Measurements from ENCODE around the gene ARFGAP3.

Gene ARFGAP3

DNA sequence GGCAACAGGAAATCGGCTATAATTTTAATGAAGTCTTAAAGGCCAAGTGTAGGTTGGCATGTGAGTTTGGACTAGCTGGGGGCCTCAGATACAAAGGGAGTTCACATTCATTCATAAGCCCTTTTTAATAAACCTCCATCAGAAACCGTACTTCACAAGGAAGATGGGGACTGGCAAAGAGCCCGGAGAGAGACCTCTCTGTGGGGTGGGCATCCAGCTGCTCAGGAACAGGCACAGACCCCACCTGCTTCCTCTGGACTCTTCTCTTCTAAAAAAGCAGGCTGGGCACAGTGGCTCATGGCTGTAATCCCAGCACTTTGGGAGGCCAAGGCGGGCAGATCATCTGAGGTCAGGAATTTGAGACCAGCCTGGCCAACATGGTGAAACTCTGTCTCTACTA lies 3.9 kb upstream of the ARFGAP3 start:
- no peak for DNase-seq

DNA sequence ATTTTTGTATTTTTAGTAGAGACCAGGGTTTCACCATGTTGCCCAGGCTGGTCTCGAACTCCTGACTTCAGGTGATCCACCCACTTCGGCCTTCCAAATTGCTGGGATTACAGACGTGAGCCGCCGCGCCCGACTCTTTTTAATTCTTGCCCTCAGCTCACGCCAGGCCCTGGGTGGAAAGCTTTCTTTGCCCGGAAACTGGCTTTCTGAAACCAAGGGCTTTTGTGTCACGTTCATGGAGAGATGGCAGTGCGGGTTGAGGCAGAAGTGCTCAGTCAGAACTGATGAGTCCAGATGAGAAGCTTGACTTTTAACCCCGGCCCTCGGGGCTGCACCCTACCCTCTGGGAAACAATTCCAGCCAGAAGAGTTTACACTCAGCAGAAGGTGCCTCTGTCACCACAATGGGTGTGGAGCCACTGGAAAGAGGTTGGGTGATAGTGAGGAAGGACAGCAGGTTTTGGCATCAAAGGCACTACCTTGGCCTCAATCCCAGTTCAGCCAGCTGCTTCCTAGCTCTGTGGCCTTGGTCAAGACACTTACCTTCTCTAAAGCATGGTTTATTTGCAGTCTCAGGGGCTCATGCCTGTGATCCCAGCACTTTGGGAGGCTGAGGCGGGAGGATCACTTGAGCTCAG lies 890 bp upstream of the ARFGAP3 start:
- DNase-seq: no peak

DNA sequence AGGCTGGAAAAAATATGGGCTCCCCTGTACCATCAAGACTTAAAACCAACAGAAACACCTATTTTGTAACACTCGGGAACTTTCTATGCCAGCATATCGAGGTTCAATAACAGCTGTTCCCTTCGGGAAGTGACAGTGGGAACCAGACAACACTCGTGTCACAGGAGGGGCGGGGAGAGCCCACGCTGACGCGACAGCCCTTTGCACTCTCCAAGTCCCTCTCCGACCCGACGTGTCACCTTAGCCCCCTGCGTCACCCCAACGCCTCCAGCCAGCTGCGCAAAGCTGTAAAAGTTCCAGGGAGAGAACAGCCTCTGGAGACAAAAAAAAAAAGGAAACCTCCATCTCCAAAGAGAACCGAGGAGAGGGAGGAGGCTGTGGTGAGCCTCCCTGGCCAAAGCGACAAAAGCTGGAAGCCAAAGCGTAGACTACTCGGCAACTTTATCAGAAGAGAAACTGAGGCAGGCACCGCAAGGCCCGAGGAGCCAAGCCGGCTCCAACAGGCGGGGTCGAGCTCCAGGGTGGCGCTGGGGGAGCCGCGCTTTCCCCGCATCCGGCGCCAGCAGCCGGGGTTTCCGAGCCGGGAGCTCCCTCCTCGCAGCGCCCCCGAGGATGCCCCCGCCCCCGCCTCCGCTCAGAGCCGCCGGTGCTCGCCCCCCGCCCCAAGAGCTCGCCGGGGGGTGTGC lies 751 bp downstream of the ARFGAP3 start:
- DNase-seq: no peak

DNA sequence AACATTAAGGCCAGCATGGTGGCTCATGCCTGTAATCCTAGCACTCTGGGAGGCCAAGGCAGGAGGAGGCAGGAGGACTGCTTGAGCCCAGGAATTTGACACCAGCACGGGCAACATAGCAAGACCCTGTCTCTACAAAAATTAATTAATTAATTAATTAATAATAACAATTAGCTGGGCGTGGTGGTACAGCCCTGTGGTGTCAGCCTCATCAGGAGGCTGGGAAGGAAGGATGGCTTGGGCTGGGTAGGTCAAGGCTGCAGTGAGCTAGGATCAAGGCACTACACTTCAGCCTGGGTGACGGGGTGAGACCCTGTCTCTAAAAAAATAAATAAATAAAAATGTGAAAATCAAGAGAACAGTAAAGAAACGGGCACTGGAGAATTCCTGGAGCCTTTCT lies 1.4 kb downstream of the ARFGAP3 start:
- DNase-seq: no peak

DNA sequence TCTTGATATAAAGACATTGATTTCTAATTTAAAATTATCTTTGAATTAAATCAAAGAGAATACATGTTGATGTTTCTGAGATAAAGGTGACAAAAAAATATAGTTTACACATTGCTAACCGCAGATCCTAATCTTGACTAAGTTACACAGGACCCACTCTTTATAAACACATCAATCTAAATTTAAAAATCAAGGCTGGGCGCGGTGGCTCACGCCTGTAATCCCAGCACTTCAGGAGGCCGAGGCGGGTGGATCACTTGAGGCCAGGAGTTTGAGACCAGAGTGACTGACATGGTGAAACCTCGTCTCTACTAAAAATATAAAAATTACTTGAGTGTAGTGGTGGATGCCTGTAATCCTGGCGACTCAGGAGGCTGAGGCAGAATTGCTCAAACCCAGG lies 1.9 kb downstream of the ARFGAP3 start:
- DNase-seq: no peak

DNA sequence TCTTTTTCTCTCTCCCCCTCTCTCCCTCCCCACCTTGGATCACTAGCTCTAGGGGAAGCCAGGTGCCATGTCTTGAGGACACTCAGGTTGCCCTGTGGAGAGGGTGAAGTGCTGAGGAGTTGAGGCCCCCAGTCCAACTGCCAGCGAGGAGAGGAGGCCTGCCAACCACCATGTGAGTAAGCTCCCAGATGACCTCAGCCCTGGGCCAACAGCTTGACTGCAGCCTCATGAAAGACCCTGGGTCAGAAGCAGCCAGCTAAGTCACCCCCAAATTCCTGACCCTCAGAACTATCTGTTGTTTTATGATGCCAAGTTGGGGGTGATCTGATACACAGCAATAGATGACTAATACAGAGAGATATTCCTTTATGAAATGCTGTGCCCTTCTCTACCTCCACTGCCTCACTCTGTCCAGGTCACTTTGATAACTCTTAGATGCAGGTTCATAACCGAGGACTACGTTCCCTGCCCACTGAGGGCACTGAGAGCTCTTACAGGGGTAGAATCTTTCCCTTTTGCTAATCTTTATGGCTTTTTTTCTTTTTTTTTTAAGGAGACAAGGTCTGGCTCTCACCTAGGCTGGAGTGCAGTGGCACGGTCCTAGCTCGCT lies 8.0 kb downstream of the ARFGAP3 start:
- DNase-seq: no peak

DNA sequence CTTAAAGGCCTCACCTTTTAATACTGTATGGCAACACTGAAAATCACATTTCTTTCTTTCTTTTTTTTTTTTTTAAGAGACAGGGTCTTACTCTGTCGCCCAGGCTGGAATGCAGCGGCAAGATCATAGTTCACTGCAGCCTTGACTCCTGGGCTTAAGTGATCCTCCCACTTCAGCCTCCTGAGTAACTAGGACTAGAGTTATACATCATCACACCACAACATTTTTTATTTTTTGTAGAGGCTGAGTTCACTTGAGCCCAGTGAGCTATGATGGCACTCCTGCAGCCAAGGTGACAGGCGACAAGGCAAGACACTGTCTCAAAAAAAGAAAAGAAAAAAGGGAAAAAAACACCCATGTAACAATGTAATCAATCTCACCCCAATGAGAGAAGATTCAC lies 10.0 kb downstream of the ARFGAP3 start:
- no peak for DNase-seq

DNA sequence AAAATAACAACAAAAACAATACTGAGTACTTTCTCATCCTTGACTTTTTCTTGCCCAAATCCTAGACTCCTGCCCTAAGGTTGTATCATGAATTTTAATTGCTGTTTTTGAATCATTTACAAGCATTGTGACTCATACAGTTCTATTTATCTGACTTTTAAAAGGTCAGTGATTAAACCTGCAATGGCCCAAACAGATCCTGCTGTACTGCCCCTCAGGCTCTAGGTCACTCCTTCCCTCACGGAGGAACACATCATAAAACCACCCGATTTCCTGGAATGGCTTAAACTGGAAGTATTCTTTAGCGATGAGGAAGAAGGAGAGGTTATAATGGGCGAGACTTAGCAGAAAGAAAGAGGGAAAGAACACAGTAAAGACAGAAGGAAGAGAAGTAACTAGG lies 12.3 kb downstream of the ARFGAP3 start:
- DNase-seq: no peak

DNA sequence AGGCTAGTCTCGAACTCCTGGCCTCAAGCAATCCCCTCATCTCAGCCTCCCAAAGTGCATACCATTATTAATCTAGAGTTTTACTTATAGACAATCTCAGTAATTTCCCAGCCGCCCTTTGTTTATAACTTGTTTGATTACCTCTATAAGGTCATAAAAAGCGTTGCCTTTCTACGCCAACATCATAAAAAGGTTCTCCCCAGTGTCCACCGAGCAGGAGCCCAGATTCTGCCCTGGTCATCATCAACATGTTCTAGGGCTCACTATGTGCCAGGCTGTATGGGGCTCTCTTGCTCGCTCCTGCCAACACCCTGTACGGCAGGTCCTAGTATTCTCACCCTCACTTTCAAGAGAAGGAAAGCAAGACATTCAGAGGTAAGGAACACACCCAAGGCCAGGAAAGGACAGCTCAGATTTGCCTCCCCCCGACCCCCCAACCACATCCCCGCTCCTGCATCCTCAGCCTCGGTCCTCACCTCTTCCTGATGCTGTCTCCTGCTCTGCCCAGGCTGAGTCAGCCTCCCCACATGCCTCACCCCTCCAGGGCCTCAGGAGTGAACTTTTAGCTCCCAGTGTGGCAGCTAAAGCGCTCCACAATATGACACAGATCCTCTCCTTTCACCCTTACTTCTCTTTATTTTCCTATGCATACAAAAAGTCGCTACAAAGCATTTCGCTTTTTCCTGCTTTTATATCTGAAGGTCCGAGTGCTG lies 14.3 kb downstream of the ARFGAP3 start:
- DNase-seq: no peak

DNA sequence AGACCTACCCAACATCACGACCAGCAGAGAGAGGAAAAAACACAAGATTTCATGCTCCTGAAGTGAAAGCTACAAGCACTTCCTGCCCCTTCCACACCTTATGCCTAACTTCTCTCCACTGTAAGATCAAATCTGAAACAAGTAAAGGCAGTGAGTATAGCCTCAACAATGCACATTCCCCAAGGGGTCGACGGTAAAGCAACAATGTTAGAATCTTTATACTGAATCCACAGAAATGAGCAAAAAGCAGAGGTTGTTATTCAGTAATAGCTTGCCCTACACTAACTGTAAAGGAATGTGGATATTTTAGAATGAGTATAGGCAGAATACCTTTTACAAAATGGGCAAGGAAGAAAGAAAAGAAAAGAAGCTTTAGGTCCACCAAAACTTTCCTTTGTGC lies 15.6 kb downstream of the ARFGAP3 start:
- DNase-seq: peak; percentile 77

DNA sequence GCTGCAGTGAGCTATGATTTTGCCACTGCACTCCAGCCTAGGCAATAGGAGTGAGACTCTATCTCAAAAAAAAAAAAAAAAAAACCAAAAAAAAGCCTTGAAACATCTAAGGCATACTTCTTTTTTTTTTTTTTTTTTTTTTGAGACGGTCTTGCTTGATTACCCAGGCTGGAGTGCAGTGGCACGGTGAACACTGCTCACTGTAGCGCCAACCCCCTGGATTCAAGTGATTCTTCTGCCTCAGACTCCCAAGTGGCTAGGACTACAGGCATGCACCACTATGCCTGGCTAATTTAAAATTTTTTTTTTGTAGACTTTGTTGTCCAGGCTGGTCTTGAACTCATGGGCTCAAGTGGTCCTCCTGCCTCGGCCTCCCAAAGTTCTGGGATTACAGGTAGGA lies 19.5 kb downstream of the ARFGAP3 start:
- DNase-seq: no peak

DNA sequence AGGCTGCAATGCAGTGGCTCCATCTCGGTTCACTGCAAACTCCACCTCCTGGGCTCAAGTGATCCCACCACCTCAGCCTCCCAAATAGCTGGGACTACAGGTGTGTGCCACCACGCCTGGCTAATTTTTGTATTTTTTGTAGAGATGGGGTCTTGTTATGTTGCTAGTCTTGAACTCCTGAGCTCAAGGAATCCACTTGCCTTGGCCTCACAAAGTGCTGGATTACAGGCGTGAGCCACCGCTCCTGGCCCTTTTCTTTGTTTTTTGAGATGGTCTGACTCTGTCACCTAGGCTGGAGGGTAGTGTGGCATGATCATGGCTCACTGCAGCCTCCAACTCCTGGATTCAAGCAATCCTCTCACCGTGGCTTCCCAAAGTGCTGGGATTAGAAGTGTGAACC lies 21.0 kb downstream of the ARFGAP3 start:
- DNase-seq: no peak

DNA sequence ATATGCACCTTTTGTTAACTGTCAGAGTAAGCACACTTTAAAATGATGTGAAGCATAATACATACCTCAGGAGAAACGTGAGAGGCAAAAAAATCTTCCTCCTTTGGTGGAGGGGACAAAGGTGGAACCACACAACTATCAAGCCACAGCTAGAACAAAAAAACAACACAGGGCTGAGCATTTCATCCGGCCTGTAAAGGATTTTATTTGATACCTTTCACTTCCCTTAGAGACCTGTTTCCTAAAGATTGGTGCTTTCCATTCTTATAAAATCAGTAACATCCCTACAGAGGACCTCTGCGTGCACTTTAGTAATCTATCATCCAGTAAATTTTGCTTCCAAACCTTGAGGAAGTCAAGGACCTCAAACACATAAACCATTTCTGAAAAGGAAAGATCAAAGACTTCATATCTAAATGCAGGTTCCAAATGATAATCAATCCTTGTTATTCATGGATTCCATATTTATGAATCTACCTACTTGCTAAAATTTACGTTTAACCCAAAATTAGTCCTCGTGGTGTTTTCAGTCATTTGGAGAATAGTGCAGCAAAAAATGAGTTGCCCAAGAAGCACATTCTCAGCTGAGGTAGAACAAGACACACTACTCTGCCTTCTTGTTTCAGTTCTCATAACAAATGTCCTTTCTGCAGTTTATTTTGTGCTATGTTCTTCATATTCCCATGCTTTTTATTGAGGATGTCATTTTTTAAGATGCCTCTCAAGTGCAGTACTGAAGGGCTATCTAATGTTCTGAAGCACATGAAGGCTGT lies 22.7 kb downstream of the ARFGAP3 start:
- DNase-seq: no peak

DNA sequence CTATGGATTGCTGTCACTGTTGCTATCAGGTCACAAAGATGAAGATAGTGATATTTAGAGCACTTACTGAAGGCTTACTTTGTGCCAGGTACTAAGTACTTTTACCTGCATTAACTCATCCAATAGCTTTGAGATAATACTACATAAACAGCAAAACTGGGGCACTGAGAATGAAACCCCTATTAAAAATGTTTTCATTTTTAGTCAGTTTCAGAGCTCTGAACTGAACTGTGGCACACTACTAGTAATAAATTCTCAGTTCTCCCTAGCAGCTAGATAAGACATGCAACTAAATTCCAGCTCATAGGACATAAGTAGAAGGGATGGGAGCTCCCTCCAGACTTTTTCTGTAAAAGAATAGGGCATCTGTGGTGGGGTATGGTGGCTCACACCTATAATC lies 24.0 kb downstream of the ARFGAP3 start:
- no peak for DNase-seq

DNA sequence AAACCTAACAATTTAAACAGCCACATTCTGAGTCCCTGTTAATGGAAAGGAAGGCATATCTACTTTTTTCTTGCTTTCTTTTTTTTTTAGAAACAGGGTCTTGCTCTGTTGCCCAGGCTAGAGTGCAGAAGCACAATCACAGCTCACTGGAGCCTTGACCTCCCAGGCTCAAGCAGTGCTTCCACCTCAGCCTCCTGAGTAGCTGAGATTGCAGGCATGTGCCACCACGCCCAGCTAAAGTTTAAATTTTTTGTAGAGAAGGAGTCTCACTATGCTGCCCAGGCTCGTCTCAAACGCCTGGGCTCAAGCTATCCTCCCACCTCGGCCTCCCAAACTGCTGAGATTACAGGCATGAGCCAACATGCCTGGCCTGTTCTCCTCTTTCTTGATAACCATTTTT lies 25.4 kb downstream of the ARFGAP3 start:
- DNase-seq: no peak

DNA sequence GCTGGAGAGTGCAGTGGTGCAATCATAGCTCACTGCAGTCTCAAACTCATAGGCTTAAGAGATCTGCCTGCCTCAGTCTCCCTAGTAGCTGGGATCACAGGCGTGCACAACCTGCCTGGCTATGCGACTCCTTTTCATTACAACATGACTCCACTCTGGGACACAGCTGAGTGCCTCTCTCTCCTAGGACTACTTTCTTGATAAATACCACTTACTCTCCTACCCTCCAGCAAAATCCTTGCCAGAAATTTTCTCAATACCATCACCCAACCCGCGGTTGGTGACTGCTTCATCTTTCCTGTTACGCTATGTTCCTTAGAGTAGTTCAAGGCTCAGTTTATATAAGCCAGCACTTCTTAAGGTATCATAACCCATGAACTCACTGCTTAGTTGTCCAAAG lies 26.9 kb downstream of the ARFGAP3 start:
- DNase-seq: no peak

DNA sequence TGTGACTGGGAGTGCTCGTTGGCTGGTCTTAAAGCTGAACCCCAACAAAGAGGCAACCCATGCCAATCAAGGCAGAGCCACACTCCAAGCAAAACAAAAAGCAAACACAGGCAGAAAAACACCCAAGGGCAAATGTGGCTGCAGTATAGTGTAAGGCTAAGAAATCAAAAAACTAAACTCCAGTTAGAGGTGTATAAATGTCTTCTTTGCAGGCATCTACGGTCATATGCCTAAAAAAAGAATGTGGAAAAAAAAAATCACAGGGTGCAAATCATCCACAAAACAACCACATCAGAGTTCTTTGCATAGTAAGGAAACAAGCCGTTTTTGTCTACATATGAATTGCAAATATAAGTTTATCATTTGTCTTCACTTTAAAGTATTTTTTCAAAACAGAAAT lies 27.8 kb downstream of the ARFGAP3 start:
- DNase-seq: no peak

DNA sequence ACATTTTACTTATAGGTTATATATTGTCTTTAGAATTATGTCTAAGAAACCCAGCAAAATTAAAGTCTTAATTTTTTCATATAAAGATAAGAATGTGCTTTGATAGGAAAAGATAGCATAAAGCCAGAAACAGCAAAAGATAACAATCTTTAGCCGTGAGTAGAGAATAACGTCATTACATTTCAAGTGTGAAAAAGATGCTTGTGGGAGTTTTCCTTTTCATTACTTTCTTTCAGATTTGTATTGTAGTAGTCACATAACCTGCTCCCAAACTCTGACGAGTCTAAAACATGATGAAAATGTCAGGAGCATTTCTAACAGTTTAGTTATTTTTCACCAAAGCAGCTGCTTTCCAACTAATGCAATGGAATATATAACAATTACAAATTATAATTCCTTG lies 31.3 kb downstream of the ARFGAP3 start:
- no peak for DNase-seq

DNA sequence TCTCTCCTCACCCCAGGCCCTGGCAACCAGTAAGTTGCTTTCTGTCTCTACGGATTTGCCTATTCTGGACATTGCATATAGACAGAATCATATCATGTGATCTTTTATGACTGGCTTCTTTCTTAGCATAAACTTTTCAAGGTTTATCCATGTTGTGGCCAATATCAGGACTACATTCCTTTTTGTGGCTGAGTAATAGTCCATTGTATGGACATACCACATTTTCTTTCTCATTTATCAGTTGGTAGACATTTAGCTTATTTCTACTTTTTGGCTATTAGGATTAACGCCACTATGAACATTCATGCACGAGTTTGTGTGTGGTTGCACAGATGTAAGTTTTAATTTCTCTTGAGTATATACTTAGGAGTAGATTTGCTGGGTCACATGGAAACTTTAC lies 35.7 kb downstream of the ARFGAP3 start:
- DNase-seq: no peak

DNA sequence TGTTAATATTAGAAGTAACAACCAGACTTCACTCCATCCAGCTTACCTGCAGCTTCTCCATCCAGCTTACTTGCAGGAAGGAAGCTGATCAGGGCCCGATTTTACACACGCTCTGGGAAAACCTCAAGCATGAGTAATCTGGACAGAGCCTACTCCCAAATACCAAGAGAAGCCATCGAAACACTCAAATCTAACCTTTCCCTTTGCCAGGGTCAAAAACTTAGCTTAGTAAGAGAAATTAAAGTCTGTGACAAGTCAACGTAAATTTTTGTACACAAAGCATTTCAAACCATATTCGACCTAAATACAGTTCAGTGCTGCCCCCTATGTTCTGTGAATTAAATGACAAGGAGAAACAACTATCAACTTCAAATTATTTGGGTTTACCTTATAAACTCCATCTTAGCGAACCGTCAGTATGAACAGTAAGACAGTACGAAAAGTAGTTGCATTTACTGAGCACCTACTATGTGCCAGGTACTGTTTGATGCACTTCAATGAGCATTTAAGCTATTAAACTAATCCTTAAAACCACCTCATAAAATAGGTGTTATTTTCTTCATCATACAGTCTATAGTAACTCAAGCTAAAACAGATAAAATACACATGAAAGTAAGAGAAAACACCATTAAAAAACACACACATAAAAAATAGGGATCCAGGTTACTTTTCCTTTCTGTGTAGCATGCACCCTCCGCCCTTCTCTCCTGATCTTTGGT lies 36.9 kb downstream of the ARFGAP3 start:
- DNase-seq: peak; percentile 50

DNA sequence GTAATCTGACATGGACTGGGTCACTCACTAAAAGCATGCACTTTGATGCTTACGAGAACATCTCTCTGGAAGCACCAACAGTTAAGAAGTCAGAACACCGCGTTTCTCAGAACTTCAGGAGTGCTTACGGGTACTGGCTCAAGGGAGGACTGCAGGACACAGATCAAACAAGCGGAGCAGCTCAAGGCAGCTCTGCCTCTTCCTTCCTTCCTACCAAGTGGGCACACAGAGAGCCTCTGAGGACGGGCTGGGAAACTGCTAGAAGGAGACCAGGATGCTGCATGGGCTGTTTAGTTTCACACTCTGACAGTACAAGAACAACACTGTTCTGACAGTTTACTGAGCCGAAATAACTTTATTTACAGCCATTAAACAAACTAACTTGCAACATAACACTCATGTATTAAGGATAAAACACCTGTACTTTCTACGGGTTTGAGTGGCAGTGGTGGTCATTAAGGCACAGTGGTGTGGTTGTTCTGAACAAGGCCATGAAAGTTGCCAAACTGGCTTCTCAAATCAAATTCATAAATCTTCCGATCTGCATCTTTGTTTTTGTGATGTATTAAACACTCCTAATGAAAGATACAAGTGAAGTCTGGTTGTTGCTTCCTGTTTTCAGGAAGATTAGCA lies 37.5 kb downstream of the ARFGAP3 start:
- no peak for DNase-seq

DNA sequence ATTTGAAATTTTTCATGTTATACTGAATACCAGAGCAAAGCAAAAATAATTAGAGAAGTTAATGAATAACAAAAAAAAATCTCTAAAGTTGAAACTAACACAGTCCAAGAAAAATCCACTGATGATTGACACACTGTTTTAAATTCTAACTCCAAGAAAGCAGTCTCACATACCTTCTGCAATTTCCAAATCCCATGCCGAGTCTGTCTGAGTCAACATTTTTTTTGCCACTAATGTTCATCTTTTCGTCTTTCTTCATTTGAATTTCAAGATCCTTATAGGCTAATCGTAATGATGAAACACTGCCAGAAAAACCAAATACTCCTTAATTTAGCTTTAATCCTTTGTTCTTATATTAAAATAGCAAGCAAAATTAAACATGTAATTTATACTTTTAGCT lies 39.5 kb downstream of the ARFGAP3 start:
- no peak for DNase-seq
